ENCODE data around the gene NFKBIE. TPM values are rescaled to one million over a fixed set of nuclear protein-coding genes. Genes with fewer than 3 reads are reported as not detected.

NFKBIE gene
- total and polyA plus RNA-seq, 9 of the 15 experiments (the other 6 are each of a cell fraction or from before 2014, with no cell fraction given) = 2.1 to 16.4 (median 11.7) TPM

DNA sequence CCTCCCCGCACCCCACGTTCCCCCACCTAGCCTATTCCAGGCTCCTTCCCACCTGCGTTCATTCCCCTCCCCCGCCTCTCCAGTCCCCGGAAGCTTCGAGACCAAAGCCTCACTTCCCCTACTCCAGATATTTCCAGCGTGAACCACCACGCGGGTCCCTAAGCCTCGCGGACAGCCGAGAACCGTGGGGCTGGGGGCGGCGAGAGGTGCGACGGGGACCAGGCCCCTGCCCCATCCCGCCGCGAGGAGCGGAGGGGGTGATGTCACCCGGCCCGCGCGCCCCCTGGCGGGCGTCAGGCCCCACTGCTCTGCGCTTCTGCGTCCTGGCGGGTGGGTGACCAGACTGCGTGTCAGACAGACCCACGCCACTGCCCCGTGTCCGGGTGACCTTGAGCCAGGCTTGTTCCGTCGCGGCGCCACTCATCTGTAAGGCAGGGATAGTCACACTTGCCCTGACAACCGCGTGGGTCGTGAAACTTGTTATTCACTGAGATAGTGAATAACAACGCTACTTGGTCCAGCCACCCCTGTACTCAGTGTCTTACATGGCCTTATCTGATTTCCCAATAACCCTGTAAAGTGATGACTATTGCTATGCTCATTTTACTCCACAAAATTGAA lies 27.4 kb downstream of the NFKBIE start (continued):
- TF ChIP-seq, protein P1, sequence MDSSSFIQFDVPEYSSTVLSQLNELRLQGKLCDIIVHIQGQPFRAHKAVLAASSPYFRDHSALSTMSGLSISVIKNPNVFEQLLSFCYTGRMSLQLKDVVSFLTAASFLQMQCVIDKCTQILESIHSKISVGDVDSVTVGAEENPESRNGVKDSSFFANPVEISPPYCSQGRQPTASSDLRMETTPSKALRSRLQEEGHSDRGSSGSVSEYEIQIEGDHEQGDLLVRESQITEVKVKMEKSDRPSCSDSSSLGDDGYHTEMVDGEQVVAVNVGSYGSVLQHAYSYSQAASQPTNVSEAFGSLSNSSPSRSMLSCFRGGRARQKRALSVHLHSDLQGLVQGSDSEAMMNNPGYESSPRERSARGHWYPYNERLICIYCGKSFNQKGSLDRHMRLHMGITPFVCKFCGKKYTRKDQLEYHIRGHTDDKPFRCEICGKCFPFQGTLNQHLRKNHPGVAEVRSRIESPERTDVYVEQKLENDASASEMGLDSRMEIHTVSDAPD (CRISPR knock-in tag; IDR thresholded peaks at IDR 0.05) = no peak
- TF ChIP-seq, protein P2, sequence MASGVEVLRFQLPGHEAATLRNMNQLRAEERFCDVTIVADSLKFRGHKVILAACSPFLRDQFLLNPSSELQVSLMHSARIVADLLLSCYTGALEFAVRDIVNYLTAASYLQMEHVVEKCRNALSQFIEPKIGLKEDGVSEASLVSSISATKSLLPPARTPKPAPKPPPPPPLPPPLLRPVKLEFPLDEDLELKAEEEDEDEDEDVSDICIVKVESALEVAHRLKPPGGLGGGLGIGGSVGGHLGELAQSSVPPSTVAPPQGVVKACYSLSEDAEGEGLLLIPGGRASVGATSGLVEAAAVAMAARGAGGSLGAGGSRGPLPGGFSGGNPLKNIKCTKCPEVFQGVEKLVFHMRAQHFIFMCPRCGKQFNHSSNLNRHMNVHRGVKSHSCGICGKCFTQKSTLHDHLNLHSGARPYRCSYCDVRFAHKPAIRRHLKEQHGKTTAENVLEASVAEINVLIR (CRISPR knock-in tag; IDR thresholded peaks at IDR 0.05) = no peak
- TF ChIP-seq KLF6 (CRISPR knock-in tag; IDR thresholded peaks at IDR 0.05; ENCODE audit: borderline replicate concordance) (no peak; the same call in 1 of the 2 replicates), ESRRB (CRISPR knock-in tag; IDR thresholded peaks at IDR 0.05; ENCODE audit: borderline replicate concordance) (peak; percentile 37; the same call in 1 of the 2 replicates), SREBF2 (CRISPR knock-in tag; IDR thresholded peaks at IDR 0.05) (no peak), SRSF1 (IDR thresholded peaks at IDR 0.05; ENCODE audit: low read depth, low read length) (no peak), TAF1 (IDR thresholded peaks at IDR 0.05; ENCODE audit: control insufficient read depth, extremely low read depth, insufficient read depth, low read length, severe bottlenecking) (peak; percentile 28), SUPT5H (IDR thresholded peaks at IDR 0.05) (peak; percentile 81), MECOM (CRISPR knock-in tag; IDR thresholded peaks at IDR 0.05) (no peak), SAP30 (IDR thresholded peaks at IDR 0.05; ENCODE audit: borderline replicate concordance, insufficient read depth, low read depth, low read length, poor library complexity, severe bottlenecking) (no peak), ARID1B (IDR thresholded peaks at IDR 0.05) (peak; percentile 70), FOXP1 (CRISPR knock-in tag; IDR thresholded peaks at IDR 0.05) (no peak)
- TF ChIP-seq, protein P3, sequence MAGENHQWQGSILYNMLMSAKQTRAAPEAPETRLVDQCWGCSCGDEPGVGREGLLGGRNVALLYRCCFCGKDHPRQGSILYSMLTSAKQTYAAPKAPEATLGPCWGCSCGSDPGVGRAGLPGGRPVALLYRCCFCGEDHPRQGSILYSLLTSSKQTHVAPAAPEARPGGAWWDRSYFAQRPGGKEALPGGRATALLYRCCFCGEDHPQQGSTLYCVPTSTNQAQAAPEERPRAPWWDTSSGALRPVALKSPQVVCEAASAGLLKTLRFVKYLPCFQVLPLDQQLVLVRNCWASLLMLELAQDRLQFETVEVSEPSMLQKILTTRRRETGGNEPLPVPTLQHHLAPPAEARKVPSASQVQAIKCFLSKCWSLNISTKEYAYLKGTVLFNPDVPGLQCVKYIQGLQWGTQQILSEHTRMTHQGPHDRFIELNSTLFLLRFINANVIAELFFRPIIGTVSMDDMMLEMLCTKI (IDR thresholded peaks at IDR 0.05; ENCODE audit: partially characterized antibody) = no peak
